Measurements from ENCODE around the gene OLIG2.
A peak's percentile ranks its signal among the peaks of the same experiment; 100 is the strongest.

The OLIG2 gene

GRCh38 chr21:33020558-33021100 is 5.1 kb upstream of the OLIG2 start:
- peak; percentile 51 for DNase-seq

GRCh38 chr21:33021150-33021549 is 4.6 kb upstream of the OLIG2 start:
- DNase-seq, result peak; percentile 22

GRCh38 chr21:33021667-33022066 is 4.1 kb upstream of the OLIG2 start:
- DNase-seq, result peak; percentile 42

- no peak for DNase-seq
These were observed 3.3 kb upstream of the OLIG2 start for GRCh38 chr21:33022489-33022827.

- DNase-seq, result peak; percentile 54
These were observed 2.7 kb upstream of the OLIG2 start for GRCh38 chr21:33022828-33023573.

- DNase-seq, result peak; percentile 56
These were observed 2.0 kb upstream of the OLIG2 start for GRCh38 chr21:33023574-33024200.

GRCh38 chr21:33024201-33025103 is 1.3 kb upstream of the OLIG2 start:
- no peak for DNase-seq

- DNase-seq, result peak; percentile 70
These were observed 638 bp upstream of the OLIG2 start for GRCh38 chr21:33025106-33025488.

- no peak for DNase-seq
These were observed 716 bp downstream of the OLIG2 start for GRCh38 chr21:33026443-33026858.

GRCh38 chr21:33026878-33027400 is 1.2 kb downstream of the OLIG2 start:
- no peak for DNase-seq

- no peak for DNase-seq
These were observed 1.9 kb downstream of the OLIG2 start for GRCh38 chr21:33027401-33028286.

- DNase-seq, result no peak
These were observed 2.5 kb downstream of the OLIG2 start for GRCh38 chr21:33028287-33028670.

GRCh38 chr21:33028773-33029384 is 3.1 kb downstream of the OLIG2 start:
- no peak for DNase-seq

GRCh38 chr21:33029385-33029921 is 3.7 kb downstream of the OLIG2 start:
- no peak for DNase-seq

- DNase-seq, result no peak
These were observed 4.3 kb downstream of the OLIG2 start for GRCh38 chr21:33029975-33030461.

- DNase-seq, result no peak
These were observed 4.9 kb downstream of the OLIG2 start for GRCh38 chr21:33030633-33031032.

GRCh38 chr21:33031152-33031911 is 5.6 kb downstream of the OLIG2 start:
- no peak for DNase-seq

GRCh38 chr21:33032434-33033047 is 6.8 kb downstream of the OLIG2 start:
- no peak for DNase-seq

GRCh38 chr21:33033094-33033951 is 7.6 kb downstream of the OLIG2 start:
- no peak for DNase-seq

Measured in islet precursor cell (in vitro differentiated cells).